GM12801 (cell line): ENCODE results near the gene REC8.

Source experiments
- TF ChIP-seq, protein P1 (sequence below): IDR thresholded peaks from one replicate; pipeline ENCODE4 v1.5.1; 2011; ENCODE audit warnings: control low read depth; ENCODE audit not compliant: insufficient read length; ENCODE audit errors: extremely low read depth

The REC8 gene

DNA sequence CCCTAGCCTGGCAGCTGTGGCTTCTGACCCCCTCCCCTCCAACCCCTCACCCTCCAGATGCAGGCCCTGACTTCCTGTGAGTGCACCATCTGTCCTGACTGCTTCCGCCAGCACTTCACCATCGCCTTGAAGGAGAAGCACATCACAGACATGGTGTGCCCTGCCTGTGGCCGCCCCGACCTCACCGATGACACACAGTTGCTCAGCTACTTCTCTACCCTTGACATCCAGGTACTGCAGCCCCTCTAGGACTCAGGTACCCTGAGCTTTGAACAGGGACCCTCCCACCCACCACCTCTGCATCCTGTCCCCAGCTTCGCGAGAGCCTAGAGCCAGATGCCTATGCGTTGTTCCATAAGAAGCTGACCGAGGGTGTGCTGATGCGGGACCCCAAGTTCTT is 16.8 kb upstream of the REC8 start:
- TF ChIP-seq, protein P1, sequence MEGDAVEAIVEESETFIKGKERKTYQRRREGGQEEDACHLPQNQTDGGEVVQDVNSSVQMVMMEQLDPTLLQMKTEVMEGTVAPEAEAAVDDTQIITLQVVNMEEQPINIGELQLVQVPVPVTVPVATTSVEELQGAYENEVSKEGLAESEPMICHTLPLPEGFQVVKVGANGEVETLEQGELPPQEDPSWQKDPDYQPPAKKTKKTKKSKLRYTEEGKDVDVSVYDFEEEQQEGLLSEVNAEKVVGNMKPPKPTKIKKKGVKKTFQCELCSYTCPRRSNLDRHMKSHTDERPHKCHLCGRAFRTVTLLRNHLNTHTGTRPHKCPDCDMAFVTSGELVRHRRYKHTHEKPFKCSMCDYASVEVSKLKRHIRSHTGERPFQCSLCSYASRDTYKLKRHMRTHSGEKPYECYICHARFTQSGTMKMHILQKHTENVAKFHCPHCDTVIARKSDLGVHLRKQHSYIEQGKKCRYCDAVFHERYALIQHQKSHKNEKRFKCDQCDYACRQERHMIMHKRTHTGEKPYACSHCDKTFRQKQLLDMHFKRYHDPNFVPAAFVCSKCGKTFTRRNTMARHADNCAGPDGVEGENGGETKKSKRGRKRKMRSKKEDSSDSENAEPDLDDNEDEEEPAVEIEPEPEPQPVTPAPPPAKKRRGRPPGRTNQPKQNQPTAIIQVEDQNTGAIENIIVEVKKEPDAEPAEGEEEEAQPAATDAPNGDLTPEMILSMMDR: no peak

DNA sequence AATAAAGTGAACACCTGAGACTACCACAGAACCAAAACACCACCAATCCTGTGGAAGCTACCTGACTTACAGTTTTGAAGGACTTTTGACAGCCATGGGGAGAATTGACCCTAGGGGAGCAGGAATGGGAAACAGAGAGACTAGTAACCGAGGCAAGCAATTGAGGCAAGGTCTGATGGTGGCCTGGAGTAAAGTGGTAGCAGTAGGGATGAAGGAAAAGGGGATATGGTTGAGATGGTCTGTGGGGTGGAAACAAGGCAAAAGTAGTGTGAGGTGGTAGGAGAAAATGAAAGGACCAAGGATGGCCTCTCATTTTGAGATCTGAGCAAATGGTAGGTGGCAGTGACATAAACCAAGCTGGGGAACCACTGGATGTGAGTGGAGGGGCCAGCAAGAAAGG is 15.0 kb upstream of the REC8 start:
- TF ChIP-seq, protein P1: no peak

DNA sequence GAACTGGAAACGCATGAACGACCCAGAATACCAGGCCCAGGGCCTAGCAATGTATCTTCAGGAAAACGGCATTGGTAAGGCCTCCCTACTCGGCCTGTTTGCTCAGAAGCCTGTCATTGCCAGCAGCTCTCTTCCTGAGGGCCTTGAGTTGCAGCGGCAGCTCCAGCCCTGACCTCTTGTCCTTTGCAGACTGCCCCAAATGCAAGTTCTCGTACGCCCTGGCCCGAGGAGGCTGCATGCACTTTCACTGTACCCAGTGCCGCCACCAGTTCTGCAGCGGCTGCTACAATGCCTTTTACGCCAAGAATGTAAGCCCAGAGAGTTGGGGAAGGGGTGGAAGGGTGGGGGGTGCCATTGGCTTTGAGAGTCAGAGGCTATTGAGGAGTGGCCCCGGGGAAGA is 14.5 kb upstream of the REC8 start:
- TF ChIP-seq, protein P1: no peak

DNA sequence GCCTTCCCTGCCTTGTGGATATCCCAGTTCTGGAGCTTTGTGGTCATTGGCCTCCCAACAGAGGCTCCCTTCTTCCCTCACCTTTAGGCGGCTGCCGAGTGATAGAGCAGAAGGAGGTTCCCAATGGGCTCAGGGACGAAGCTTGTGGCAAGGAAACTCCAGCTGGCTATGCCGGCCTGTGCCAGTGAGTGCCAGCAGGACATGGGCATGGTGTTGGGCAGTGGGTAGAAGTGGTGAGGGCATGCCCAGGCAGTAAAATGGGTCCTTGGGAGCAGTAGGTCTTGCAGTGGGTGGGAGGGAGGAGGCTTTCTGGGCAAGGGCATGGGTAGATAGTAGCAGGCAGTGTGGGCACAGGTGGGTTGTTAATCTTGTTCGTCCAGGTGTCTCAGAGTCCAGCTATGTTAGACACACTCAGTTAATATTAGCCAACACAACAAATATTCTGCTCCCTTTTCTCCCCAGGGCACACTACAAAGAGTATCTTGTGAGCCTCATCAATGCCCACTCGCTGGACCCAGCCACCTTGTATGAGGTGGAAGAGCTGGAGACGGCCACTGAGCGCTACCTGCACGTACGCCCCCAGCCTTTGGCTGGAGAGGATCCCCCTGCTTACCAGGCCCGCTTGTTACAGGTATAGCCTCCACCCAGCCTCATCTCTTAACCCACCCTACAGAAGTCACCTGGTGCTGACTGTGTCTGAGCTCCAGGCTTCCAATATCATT is 11.9 kb upstream of the REC8 start:
- TF ChIP-seq, protein P1: no peak

DNA sequence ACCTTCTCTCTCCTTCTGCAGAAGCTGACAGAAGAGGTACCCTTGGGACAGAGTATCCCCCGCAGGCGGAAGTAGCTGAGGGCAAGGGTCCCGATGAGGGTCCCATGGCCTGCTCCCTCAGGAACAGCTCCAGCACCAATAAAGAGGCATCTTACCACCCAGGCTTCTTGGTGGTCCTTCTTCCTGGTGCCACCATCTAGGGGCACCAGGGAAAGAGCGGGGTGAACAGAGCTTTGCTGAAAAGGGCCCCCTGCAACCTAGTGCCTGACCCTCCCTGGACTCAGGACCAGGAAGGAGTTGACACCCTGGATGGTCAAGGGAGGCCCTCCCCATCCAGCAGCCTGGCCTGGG is 11.4 kb upstream of the REC8 start:
- TF ChIP-seq, protein P1: no peak

DNA sequence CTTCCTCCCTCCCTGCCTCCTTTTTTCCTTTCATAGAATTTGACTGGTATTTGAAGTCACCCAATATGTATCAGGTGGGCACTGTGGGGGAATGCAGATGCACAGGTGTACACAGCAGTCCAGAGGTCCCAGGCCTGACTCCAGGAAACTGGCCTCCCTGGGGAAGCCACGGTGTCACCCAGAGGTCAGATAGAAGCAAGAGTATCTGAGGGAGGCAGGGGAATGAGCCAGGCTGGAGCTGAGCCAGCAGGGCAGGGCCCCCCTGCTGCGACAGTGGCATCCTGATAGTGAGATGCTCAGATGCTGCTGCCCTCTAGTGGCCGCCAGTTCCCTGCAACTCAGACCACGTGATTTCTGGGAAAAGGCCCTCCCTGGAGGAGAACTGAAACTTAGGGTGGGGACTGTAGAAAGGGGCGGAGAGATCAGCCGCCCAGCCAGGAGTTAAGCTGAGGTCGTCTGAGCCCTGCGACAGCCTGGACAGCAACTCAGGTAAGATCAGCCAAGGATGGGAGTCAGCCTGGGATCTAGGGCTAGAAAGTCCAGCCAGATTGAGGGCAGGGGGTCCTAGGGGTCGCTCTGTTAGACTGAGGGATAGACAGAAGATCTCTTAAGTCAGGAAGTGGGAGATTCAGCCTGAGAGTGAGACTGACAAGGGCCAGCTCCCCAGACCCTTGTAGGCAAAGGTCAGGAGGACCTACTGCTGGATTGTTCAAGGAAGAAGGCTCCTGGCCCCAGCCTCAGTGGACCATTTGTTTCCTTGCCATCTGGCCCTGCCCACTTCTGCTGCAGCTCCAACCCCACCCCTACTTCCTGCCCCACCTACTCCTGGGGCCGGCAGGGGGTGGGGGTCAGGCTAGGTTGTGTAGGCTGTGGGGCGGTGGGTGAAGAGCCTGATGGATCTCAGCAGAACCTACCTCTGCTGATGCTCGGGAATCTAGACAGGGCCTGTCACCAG is 10.8 kb upstream of the REC8 start, which contains the start of gene IRF9:
Gene IRF9 (plus strand): TSS at position 416 of the 955 bp plus-strand sequence. CDS start 880 bp downstream, outside the sequence.
- TF ChIP-seq, protein P1: peak; percentile 65

DNA sequence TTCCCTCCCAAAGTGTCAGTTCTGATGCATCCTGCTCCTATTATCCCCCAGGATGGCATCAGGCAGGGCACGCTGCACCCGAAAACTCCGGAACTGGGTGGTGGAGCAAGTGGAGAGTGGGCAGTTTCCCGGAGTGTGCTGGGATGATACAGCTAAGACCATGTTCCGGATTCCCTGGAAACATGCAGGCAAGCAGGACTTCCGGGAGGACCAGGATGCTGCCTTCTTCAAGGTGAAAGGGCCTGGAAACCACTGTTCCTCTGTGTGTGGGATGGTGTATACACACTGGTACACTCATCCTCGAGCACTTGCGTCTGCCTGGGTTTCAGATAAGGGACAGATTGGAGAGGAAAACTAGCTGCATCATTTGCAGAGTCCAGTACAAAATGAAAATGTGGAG is 9.8 kb upstream of the REC8 start:
- TF ChIP-seq, protein P1: no peak
